ENCODE results near the gene SIPA1L3.

GRCh38 chr19:38201731-38202130 is 294.7 kb downstream of the SIPA1L3 start:
- TF ChIP-seq, protein P1, sequence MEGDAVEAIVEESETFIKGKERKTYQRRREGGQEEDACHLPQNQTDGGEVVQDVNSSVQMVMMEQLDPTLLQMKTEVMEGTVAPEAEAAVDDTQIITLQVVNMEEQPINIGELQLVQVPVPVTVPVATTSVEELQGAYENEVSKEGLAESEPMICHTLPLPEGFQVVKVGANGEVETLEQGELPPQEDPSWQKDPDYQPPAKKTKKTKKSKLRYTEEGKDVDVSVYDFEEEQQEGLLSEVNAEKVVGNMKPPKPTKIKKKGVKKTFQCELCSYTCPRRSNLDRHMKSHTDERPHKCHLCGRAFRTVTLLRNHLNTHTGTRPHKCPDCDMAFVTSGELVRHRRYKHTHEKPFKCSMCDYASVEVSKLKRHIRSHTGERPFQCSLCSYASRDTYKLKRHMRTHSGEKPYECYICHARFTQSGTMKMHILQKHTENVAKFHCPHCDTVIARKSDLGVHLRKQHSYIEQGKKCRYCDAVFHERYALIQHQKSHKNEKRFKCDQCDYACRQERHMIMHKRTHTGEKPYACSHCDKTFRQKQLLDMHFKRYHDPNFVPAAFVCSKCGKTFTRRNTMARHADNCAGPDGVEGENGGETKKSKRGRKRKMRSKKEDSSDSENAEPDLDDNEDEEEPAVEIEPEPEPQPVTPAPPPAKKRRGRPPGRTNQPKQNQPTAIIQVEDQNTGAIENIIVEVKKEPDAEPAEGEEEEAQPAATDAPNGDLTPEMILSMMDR (conservative IDR thresholded peaks at IDR 0.05; ENCODE audit: low read depth in 2 of 2) = no peak
- TF ChIP-seq CREB1 (CRISPR knock-in tag; IDR thresholded peaks at IDR 0.05; ENCODE audit: low read depth) (no peak), POLR2AphosphoS5 (IDR thresholded peaks at IDR 0.05; ENCODE audit: low read depth) (no peak), EZH2phosphoT487 (IDR thresholded peaks at IDR 0.05; ENCODE audit: unreplicated experiment) (no peak), EZH2 (IDR thresholded peaks at IDR 0.05; ENCODE audit: low read depth, unreplicated experiment) (no peak)
- TF ChIP-seq, protein P2, sequence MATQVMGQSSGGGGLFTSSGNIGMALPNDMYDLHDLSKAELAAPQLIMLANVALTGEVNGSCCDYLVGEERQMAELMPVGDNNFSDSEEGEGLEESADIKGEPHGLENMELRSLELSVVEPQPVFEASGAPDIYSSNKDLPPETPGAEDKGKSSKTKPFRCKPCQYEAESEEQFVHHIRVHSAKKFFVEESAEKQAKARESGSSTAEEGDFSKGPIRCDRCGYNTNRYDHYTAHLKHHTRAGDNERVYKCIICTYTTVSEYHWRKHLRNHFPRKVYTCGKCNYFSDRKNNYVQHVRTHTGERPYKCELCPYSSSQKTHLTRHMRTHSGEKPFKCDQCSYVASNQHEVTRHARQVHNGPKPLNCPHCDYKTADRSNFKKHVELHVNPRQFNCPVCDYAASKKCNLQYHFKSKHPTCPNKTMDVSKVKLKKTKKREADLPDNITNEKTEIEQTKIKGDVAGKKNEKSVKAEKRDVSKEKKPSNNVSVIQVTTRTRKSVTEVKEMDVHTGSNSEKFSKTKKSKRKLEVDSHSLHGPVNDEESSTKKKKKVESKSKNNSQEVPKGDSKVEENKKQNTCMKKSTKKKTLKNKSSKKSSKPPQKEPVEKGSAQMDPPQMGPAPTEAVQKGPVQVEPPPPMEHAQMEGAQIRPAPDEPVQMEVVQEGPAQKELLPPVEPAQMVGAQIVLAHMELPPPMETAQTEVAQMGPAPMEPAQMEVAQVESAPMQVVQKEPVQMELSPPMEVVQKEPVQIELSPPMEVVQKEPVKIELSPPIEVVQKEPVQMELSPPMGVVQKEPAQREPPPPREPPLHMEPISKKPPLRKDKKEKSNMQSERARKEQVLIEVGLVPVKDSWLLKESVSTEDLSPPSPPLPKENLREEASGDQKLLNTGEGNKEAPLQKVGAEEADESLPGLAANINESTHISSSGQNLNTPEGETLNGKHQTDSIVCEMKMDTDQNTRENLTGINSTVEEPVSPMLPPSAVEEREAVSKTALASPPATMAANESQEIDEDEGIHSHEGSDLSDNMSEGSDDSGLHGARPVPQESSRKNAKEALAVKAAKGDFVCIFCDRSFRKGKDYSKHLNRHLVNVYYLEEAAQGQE (IDR thresholded peaks at IDR 0.05; ENCODE audit: unreplicated experiment) = no peak

All from GM23338 (cell line).